DMS53 (cell line): ENCODE measurements around the gene RAB36.
A peak's percentile ranks its signal among the peaks of the same experiment; 100 is the strongest.
"Not testable (repeated sequence)": the region's sequence is repeated elsewhere in the genome, so short reads cannot be mapped to it uniquely, and the experiment has no call there.

Experiments
- DNase-seq: peaks from one replicate; lab custom pipeline; 2025; lab: John Stamatoyannopoulos, UW

The RAB36 gene

GRCh38 chr22:23121000-23121421 lies 24.3 kb upstream of the RAB36 start:
- no peak for DNase-seq

- DNase-seq = peak; percentile 17
Measured at GRCh38 chr22:23121424-23121823, 23.9 kb upstream of the RAB36 start.

- no peak for DNase-seq
Measured at GRCh38 chr22:23122216-23122957, 22.9 kb upstream of the RAB36 start.

- DNase-seq = no peak
Measured at GRCh38 chr22:23122992-23123803, 22.1 kb upstream of the RAB36 start.

GRCh38 chr22:23123804-23124254 lies 21.4 kb upstream of the RAB36 start:
- no peak for DNase-seq

- no peak for DNase-seq
Measured at GRCh38 chr22:23124611-23125511, 20.4 kb upstream of the RAB36 start.

GRCh38 chr22:23125512-23126103 lies 19.7 kb upstream of the RAB36 start:
- DNase-seq = no peak

- DNase-seq = no peak
Measured at GRCh38 chr22:23126165-23127054, 18.9 kb upstream of the RAB36 start.

- DNase-seq = no peak
Measured at GRCh38 chr22:23127055-23127756, 18.1 kb upstream of the RAB36 start.

- no peak for DNase-seq
Measured at GRCh38 chr22:23127788-23128187, 17.5 kb upstream of the RAB36 start.

- peak; percentile 67 for DNase-seq
Measured at GRCh38 chr22:23128269-23129108, 16.8 kb upstream of the RAB36 start.

GRCh38 chr22:23129149-23129548 lies 16.1 kb upstream of the RAB36 start:
- no peak for DNase-seq

- no peak for DNase-seq
Measured at GRCh38 chr22:23130697-23131096, 14.6 kb upstream of the RAB36 start.

GRCh38 chr22:23131931-23132330 lies 13.3 kb upstream of the RAB36 start:
- no peak for DNase-seq

- DNase-seq = no peak
Measured at GRCh38 chr22:23132376-23133091, 12.7 kb upstream of the RAB36 start.

- no peak for DNase-seq
Measured at GRCh38 chr22:23133922-23134321, 11.4 kb upstream of the RAB36 start.

GRCh38 chr22:23136991-23137390 lies 8.3 kb upstream of the RAB36 start:
- DNase-seq = not testable (repeated sequence)

- DNase-seq = no peak
Measured at GRCh38 chr22:23137468-23137867, 7.8 kb upstream of the RAB36 start.
